Activated CD8-positive, alpha-beta memory T cell treated with anti-CD3 and anti-CD28 coated beads for 1 hour (primary cell): Measurements from ENCODE around the gene GIGYF1.
"Not testable (repeated sequence)": the region's sequence is repeated elsewhere in the genome, so short reads cannot be mapped to it uniquely, and the experiment has no call there.

Experiments used
- DNase-seq, 2 donors: peaks; one replicate each; pipeline ENCODE4 v3.0.0-alpha.2; 2020; ENCODE audit warnings: low read depth in 1 of 2; ENCODE audit errors: extremely low read depth in 1 of 2

GIGYF1 gene, protein sequence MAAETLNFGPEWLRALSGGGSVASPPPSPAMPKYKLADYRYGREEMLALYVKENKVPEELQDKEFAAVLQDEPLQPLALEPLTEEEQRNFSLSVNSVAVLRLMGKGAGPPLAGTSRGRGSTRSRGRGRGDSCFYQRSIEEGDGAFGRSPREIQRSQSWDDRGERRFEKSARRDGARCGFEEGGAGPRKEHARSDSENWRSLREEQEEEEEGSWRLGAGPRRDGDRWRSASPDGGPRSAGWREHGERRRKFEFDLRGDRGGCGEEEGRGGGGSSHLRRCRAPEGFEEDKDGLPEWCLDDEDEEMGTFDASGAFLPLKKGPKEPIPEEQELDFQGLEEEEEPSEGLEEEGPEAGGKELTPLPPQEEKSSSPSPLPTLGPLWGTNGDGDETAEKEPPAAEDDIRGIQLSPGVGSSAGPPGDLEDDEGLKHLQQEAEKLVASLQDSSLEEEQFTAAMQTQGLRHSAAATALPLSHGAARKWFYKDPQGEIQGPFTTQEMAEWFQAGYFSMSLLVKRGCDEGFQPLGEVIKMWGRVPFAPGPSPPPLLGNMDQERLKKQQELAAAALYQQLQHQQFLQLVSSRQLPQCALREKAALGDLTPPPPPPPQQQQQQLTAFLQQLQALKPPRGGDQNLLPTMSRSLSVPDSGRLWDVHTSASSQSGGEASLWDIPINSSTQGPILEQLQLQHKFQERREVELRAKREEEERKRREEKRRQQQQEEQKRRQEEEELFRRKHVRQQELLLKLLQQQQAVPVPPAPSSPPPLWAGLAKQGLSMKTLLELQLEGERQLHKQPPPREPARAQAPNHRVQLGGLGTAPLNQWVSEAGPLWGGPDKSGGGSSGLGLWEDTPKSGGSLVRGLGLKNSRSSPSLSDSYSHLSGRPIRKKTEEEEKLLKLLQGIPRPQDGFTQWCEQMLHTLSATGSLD (N-terminal part only)

DNA sequence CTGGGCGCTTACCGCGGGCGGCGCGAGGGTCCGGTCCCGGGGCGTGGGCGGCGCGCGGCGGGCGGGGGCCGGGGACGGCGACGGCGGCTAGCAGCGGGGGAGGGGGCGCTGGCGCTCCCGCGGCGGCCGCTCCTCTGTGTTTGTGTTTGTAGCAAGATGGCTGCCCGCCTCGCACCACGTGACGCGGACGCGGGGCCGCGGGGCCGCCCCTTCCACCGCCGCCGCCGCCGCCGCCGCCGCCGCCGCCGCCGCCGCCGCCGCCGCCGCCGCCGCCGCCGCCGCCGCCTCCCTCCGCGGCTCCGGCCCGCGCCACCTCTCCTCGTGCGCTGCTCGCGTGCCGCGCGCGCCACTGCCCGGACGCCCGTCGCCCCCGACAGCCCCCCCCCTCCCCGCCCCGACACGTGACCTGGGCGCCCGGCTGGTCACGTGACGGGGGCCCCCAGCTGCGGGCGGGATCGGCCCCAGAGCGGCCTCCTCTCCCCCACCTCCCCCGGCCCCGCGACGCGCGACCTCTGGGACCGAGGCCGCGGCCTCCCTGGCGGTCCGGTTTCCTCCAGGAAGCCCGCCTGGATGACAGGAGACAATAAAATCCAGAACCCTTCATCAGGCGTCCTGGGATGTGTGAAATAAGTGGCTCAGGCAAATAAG is at the start of gene GIGYF1:
GIGYF1 (minus strand) TSS at position 153 of the 648 bp plus-strand sequence. CDS start 6,012 bp downstream, outside the sequence.
- DNase-seq: peak in 1 of 2 donors; percentile 60

DNA sequence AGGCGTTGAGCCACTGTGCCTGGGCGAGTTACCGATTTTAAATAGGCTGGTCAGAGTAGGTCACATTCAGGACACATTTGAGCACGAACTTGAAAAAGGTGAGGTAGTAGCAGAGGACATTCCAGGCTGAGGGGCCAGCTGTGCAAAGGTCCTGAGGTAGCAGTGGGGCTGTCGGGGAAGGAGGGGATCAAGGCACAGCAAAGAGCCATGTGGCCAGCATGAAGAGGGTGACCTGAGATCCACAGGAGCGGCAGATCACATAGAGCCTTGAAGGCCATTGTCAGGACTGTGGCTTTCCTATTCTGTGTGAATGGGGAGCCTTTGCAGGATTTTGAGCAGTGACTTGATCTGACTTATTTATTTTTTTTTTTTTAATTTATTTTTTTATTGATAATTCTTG is 45.9 kb upstream of the GIGYF1 start:
- DNase-seq: no peak

- no peak for DNase-seq
These were observed 42.6 kb upstream of the GIGYF1 start for GRCh38 chr7:100736671-100737070.

DNA sequence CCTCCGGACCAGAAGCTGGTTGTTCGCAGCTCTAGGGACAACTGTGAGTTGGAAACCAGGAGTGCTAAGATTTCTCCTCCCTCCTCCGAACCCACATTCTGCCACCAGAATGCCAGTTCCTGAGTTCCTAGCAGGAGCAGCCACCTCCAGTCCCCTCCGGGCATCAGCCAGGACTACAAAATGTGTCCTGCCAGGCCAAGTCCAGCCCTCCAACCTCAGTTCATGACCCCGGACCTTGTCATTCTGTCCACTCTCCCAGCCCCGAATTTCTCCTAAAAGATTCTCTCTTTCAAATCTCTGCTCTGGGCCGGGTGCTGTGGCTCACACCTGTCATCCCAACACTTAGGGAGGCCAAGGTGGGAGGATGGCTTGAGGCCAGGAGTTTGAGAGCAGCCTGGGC is 41.7 kb upstream of the GIGYF1 start:
- no peak for DNase-seq

DNA sequence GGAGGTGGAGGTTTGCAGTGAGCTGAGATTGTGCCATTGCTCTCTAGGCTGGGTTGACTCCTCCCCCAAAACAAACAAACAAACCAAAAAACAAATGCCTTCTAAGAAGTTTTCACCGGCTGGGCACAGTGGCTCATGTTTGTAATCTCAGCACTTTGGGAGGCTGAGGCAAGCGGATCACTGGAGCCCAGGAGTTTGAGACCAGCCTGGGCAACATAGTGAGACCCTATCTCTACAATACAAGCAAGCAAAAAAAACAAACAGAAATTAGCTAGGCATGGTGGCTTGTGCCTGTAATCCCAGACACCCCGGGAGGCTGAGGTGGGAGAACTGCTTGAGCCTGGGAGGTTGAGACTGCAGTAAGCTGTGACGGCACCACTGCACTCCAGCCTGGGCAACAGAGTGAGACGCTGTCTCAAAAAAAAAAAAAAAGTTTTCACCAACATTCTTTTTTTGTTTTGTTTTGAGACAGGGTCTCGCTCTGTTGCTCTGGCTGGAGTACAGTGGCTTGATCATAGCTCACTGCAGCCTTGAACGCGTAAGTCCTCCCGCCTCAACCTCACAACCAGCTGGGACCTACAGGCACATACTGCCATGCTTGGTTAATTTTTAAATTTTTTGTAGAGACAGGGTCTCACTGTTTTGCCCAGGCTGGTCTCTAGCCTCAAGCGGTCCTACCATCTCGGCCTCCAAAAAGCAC is 38.0 kb upstream of the GIGYF1 start:
- no peak for DNase-seq

GRCh38 chr7:100730136-100730800 is 36.2 kb upstream of the GIGYF1 start:
- no peak for DNase-seq

DNA sequence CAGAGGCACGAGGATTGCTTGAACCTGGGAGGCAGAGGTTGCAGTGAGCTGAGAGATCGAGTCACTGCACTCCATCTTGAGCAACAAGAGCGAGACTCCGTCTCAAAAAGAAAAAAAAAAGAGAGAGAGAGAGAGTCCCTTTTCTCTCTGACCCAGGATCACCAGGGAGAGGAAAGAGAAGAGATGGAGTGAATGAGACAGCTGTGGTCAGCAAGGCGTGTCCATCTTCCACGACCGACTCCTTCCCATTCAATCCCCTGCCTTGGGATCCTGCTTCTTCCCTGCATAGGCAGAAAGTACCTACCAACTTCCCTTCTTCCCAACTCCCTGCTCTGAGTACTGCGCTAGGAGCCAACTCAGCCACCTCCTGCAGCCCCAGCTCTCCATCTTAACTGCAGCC is 34.1 kb upstream of the GIGYF1 start:
- no peak for DNase-seq

GRCh38 chr7:100726996-100727761 is 33.1 kb upstream of the GIGYF1 start:
- DNase-seq: no peak

- DNase-seq: not testable (repeated sequence)
These were observed 30.3 kb upstream of the GIGYF1 start for GRCh38 chr7:100724364-100724763.

DNA sequence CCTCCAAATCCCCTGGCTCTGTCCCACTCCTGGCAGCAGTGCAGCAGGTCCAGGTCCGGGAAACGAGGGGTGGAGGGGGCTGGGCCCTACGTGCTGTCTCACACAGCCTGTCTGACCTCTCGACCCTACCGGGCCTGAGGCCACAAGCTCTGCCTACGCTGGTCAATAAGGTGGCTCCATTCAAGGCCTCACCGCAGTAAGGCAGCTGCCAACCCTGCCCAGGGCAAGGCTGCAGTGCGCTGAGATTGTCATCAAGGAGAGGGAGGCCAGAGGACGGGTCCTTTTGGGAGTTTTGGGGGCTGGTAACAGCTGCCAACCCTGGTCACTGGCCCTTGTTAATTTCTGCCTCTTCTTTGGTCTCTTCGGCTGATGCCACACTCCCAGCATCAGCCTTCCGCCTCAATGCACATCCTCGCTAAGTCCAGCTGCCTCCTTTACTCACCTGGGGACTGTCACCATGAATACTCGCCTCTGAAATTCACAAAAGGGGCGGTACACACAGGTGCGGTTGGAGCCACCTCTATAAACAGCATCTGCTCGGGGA is 29.8 kb upstream of the GIGYF1 start:
- DNase-seq: no peak

DNA sequence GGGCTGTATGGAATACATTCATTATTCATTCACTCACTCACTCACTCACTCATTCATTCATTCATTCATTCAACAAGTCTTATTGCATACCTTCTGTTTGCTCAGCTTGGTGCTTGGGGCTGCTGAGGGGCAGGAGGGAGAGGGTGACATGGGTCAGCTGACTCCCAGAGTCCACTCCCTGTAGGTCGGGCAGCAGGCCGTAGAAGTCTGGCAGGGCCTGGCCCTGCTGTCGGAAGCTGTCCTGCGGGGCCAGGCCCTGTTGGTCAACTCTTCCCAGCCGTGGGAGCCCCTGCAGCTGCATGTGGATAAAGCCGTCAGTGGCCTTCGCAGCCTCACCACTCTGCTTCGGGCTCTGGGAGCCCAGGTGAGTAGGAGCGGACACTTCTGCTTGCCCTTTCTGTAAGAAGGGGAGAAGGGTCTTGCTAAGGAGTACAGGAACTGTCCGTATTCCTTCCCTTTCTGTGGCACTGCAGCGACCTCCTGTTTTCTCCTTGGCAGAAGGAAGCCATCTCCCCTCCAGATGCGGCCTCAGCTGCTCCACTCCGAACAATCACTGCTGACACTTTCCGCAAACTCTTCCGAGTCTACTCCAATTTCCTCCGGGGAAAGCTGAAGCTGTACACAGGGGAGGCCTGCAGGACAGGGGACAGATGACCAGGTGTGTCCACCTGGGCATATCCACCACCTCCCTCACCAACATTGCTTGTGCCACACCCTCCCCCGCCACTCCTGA is 28.6 kb upstream of the GIGYF1 start:
- no peak for DNase-seq

- no peak for DNase-seq
These were observed 27.4 kb upstream of the GIGYF1 start for GRCh38 chr7:100721505-100721812.

- DNase-seq: no peak
These were observed 26.8 kb upstream of the GIGYF1 start for GRCh38 chr7:100720671-100721504.

DNA sequence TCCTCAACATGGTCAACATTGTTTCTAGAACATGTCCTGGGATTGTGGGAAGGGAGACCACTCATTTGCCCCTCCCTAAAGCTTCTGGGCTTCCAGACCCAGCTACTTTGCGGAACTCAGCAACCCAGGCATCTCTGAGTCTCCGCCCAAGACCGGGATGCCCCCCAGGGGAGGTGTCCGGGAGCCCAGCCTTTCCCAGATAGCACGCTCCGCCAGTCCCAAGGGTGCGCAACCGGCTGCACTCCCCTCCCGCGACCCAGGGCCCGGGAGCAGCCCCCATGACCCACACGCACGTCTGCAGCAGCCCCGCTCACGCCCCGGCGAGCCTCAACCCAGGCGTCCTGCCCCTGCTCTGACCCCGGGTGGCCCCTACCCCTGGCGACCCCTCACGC is 26.2 kb upstream of the GIGYF1 start, which contains the start of gene EPO:
EPO (plus strand) TSS at position 190 of the 392 bp plus-strand sequence. CDS start 513 bp downstream, outside the sequence.
- no peak for DNase-seq

DNA sequence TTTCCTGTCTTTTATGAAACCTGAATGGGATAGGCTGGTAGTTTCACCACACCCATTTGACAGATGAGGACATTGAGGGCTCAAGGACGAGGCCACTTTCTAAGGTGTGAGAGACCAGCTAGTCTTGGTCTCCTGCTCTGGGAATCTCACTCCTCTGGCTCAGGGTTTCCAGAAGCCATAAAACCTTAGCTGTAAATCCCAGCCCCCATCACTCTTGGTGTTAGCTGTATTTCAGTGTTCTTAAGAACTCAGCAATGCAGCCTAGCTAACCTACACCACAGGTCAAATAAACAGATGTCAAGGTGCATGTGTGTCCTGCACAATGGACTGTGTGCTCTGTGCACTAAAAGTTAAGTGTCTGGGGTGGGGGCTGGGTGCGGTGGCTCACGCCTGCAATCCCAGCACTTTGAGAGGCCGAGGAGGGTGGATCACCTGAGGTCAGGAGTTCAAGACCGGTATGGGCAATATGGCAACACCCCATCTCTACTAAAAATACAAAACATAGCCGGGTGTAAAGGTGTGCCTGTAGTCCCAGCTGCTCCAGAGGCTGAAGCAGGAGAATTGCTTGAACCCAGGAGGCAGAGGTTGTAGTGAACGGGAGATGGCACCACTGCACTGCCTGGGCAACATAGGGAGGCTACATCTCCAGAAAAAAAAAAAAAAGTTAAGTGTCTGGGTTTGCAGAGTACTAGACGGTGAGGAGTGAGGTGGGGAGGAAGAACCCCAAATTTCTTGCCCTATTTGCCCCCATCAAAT is 25.7 kb upstream of the GIGYF1 start:
- no peak for DNase-seq

DNA sequence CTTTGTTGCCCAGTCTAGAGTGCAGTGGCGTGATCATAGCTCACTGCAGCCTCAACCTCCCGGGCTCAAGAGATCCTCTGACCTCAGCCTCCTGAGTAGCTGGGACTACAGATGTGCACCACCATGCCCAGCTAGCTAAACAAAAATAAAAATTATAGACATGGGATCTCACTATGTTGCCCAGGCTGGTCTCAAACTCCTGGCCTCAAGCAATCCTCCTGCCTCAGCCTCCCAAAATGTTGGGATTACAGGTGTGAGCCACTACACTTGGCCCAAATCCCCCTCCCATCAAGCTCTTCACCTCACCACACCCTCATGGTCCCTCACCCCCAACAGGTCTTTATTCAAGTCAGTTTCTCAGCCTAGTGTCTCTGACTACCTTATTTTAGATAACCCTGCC is 23.0 kb upstream of the GIGYF1 start:
- not testable (repeated sequence) for DNase-seq

DNA sequence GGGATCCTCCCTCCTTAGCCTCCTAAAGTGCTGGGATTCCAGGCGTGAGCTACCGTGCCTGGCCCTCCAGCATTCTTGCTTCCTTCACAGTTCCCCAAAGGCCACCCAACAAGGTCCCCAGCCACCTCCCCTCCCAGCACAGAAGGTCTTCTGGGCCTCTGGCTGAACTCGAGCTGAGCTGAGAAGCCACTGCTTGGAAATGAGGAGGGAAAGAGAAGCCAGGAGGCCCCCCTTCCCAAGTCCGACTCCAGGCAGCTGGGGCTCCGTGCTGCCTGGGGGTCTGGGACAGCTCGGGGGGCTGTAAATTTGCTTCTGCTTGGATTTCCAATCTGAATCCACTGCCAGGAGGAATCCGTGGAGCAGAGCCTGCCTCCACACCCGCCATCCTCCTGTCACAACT is 20.7 kb upstream of the GIGYF1 start:
- DNase-seq: no peak
